ENCODE measurements around the gene ODAD2.

DNA sequence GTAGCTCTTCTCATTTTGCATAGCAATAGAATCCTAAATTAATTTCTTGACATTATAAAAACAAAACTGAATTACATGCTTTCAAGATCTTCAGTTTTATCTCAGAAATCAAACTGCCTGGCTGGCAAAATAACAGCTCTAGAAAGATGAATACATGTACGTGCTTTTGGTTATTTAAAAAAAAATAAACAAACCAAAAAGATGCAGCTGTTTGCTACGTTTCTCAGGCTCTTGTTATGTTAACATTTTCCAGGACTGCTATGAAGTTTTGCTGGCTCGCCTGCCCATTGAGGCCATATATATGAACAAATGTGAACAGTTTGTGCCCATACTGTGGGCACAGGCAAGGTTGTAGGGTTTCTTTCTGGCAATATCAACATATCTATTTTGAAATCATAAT is 86.6 kb downstream of the ODAD2 start:
- TF ChIP-seq, protein P1, sequence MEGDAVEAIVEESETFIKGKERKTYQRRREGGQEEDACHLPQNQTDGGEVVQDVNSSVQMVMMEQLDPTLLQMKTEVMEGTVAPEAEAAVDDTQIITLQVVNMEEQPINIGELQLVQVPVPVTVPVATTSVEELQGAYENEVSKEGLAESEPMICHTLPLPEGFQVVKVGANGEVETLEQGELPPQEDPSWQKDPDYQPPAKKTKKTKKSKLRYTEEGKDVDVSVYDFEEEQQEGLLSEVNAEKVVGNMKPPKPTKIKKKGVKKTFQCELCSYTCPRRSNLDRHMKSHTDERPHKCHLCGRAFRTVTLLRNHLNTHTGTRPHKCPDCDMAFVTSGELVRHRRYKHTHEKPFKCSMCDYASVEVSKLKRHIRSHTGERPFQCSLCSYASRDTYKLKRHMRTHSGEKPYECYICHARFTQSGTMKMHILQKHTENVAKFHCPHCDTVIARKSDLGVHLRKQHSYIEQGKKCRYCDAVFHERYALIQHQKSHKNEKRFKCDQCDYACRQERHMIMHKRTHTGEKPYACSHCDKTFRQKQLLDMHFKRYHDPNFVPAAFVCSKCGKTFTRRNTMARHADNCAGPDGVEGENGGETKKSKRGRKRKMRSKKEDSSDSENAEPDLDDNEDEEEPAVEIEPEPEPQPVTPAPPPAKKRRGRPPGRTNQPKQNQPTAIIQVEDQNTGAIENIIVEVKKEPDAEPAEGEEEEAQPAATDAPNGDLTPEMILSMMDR (IDR thresholded peaks at IDR 0.05), result no peak
- TF ChIP-seq POLR2A (IDR thresholded peaks at IDR 0.05; ENCODE audit: low read depth), result no peak
- TF ChIP-seq POLR2AphosphoS5 (IDR thresholded peaks at IDR 0.05), result no peak
- no peak for TF ChIP-seq EP300 (IDR thresholded peaks at IDR 0.05)
